Activated effector memory CD4-positive, alpha-beta T cell treated with anti-CD3 and anti-CD28 coated beads, Interleukin-2, amount 50 U/mL, for 16 hours (primary cell): ENCODE measurements around the gene APOA5.

ENCODE experiments used
- DNase-seq: peaks from one replicate; pipeline ENCODE4 v3.0.0-alpha.2; 2020

The APOA5 gene

DNA sequence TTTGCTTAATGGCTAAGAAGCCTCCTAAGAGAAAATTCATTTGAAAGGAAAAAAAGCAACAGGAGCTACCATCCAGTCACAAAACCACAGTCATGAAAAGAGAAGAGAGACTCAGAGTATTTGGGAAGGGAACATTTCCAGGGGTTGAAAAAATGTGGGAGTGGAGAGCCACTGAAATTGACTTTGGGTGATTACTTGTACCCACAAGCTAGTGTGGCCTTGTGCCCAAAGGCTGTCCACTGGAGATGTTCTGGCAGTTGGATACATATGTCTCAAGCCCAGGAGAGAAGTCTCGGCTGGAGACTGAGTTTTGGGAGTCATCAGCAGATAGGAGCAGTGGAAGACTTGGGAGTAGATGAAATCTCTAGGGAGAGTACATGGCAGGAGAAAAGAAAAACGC lies 3.2 kb upstream of the APOA5 start:
- no peak for DNase-seq

DNA sequence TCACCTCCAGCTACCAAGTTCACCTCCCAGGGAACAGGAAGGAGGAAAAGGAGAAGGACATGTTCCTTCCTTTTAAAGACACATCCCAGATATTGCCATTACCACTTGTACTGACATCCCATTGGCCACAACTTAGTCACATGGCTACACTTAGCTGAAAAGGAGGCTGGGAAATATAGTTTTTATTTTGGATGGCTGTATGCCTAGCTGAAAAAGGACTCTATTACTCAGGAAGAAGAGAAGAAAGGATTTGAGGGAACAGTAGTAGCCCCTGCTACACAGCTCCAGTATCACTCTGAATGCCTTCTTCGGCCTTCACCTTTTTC lies 2.1 kb upstream of the APOA5 start:
- DNase-seq, result no peak

DNA sequence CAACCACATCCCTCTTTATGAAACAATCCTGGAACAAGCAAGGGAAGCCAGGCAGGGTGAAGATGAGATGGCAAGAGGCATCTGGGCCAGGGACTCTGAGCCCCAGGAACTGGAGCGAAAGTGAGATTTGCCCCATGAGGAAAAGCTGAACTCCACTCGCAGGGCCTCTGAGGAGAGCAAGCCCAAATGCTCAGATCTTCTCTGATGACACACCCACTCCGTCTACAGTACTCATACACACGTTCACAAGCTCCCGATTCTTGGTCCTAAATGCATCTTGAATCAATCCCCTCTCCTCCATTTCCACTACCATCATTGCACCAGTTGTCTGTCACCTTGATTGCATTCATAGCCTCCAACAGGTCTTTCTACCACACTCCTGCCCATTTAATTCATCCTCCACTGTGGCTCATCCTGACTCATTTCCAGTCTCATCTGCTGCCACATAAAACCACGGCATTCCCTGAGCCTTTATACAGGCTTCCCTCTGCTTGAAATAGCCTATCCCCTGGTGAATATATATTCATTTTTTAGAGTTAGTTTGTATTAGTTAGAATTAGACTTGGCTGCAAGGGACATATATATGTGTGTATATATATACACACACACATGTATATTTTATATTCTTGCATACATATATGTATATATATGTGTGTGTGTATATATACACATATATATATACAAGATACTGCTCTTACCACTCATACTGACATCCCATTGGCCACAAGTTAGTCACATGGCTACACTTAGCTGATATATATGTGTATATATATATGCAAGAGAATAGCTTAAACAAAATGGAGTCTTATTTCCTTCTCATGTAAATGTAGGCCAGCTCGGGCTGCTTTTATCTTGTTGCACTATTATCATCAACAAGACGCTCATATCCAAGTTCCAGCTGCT lies 1.4 kb upstream of the APOA5 start:
- DNase-seq, result no peak

DNA sequence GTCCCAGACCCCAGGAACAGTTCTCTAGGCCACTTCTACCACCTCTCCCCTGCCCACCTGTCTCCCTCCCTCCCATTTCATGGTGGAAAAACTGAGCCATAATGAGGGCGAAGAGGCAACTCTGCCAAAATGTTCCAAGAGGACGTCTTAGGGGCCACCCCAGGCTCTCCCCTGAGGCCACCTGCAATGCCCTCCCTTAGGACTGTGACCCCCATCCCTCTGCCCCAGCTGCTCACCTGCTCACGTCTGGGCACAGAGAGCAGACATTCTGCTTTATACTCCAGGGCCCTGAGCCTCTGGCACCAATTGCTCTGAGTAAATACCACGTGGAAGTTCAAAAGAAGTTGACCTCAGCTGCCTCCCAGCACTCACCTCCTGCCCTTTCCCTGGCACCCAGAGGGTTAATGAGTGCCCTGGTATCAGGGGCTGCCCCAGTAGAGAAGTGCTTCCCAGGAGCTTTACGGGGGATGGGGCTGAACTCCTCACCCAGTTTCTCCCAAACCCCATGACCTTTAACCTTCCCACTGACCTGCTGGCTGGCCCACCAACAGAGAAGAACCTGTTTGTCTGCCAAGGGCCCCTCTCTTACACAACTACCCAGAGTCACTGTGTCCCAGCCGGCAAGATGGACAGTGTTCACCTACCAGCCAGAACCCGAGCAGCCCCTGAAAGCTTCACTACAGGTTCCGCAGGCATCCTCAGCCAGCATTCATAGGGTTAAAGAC lies 627 bp upstream of the APOA5 start:
- no peak for DNase-seq

DNA sequence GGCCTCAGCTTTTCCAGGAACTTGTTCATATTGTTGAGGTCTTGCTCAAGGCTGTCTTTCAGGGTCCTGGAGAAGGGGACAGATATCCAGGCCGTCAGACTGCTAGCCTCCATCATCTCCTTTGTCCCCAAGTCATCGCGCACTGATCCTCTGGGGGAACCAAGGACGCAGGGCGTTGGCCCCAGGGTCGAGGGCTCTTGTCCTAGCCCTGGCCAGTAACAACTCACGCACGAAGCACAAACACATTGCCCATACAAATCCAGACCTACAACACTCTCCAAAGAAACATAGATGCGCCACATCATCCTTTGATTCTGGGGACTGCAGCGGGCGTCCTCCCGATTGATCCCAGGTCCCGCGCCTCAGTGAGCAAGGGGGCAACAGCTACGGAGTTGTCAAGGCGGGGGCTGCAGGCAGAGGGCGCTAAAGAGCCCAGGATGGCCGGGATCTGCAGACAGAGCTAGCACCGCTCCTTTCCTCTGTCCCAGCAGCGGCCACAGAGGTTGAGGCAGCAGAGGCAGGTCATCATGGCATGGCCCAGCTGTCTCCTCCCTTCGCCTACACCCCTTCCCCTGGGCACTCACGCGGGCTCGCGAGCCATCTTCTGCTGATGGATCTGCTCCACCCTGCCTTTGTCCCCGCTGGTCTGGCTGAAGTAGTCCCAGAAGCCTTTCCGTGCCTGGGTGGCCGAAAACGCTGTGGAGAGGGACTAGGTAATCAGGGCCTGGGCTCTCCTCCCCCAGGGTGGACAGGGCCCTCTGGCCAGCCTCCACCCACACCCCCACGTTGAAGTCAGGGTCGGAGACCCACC lies 472 bp downstream of the APOA5 start:
- DNase-seq, result peak; percentile 91

DNA sequence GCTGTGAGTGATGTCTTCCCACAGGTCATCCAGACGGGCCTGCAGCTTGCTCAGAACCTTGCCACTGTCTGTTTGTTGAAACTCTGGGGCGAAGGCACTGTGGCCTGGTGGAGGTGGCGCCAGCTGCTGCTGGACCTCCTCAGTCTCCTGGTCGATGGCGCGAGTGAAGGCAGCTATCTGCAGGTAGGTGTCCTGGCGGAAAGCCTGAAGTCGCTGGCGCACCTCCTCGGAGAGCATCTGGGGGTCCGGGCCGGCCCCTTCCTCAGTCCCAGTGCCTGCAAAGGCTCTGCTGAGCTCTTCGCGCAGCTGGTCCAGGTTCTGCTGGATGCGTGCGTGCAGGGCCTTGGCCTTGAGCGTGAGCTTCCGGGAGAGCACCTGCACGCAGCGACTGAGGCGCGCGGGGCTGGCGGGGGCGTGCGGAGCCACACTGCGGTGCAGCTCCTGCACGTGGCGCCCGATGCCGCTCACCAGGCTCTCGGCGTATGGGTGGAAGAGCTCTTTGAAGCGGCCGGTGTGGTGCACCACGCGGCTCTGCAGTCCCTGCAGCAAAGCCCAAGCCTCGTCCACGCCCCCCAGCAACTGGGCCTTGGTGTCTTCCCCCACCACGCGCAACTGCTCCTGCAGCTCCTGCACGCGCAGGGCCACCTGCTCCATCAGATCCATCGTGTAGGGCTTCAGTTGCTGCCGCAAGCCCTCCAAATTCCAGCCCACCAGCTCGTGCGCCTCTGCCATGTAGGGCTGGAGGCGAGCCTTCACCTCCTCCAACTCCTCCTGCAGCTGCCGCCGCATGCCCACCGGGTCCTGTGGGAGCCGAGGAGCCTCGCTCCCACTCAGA lies 1.3 kb downstream of the APOA5 start:
- DNase-seq, result no peak

DNA sequence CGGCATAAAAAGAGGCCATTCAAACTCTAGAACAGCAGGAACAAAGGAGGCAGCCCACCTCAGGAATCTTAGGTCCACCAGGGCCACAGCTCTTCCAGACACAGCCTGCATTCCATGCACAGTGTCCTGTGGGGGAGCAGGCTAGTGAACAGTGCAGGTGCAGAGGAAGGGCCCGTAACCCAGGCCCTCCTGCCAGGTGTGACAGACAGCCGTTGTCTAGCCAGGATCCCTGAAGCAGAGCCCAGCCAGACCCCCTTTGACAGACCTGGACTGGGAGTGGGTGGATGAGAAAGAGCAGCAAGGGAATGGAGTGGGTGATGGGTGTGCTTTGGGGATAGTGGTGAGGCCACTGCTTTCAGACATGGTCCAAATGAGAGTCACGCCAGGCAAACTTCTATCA lies 2.7 kb downstream of the APOA5 start:
- no peak for DNase-seq

DNA sequence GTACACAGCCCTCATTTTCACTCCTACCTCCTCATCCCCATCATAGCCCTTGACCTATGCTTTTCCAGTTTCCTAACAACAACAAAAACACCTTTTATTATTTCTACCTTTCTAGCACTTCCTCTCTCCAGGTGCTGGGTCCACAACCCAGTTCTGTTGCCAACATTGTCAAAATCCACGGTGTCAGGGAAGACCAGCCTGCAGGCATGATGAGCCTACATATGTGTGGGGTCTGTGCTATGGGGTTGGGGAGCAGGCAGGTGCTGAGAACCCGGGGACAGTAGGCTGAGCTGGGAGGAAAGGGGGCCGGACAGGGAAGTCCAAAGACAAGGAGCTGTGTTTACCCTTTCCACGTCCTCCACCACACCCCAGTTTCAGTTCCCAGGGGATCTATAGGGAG lies 3.1 kb downstream of the APOA5 start:
- no peak for DNase-seq

DNA sequence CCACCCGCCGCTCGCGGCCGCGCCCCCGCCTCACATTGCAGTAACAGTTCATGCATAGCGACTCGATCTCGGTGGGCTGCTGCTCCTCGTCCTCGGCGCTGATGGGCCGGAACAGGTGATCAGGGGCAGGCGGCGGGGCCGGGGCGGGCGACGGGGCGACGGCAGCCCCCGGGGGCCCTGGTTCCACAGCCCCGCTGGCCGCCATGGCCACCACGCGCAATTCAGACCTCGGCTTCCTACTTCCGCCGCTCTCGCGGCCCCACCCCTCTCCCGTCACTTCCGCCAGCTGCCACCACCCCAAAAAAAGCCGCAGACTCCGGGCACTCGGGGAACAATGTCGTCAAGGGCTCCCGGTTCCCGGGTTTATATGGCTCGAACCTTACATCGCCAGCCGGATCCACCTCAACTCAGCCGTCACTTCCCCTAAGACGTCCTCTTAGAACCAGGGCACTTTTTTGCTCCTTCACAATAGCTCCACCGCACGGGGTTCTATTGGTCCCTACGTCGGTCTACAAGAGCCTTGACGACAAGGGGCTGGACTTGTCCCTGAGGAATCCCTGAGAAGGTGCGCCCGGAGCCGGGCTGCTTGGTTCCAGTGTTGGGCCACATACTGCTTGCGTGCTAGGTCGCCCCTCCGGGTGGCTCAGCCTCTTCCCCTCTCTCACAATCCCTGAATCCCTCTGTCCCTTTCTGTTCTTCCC lies 3.7 kb downstream of the APOA5 start, which contains the start of gene ZPR1:
ZPR1 (minus strand) TSS at position 238 of the 701 bp plus-strand sequence; CDS start at position 205, 33 bp downstream.
- peak; percentile 95 for DNase-seq

DNA sequence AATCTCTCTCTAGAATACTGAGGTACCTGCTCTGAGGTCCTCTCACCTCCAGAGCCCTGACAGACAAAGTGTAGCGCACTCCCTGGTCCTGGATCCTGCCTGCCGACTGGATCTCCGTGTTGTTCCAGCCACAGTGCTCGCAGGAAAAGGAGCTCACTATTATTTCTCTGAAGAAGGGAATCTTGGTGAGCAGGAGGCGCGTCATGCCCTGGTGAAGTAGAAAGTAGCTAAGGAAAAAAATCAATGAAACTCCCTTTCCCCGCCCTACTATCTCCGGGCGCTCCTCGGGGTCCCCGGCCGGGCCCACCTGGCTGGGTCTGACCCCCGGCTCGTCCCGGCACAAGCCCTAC lies 4.3 kb downstream of the APOA5 start:
- no peak for DNase-seq

DNA sequence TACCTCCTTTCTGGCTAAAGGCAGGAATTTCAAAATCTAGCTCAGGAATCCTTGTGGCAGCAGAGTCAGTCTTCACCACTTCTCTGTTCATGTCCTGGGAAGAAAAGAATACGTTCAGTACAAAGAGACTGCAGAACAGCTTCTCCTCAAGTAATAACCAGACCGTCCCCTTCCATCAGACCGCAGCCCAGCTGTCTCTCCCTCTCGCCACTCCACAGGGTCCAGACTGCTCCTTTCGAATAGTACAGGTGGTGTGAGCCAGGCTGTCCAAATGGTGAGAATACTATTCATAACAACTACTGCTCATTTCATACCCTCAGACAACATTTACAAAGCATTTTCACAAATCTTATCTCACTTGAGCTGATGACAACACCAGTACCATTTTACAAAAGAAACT lies 4.7 kb downstream of the APOA5 start:
- DNase-seq, result no peak

DNA sequence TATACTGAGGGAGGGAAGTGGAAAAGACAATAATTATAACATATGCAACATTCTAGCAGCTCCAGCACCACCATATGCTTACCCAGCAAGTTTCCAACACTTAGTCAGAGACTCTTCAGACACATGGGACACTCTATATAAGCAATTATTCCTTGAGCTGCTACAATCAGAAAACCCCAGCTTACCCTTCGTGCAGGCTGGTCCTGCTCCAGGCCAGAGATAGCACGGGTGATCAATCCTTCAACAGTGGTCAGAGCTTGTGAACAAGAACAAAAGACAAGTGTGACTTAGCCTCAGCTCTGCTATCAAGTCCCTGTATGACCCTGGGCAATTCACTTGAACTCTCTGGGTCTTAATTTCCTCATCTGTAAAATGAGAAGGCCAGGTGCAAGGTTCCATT lies 5.4 kb downstream of the APOA5 start:
- no peak for DNase-seq

DNA sequence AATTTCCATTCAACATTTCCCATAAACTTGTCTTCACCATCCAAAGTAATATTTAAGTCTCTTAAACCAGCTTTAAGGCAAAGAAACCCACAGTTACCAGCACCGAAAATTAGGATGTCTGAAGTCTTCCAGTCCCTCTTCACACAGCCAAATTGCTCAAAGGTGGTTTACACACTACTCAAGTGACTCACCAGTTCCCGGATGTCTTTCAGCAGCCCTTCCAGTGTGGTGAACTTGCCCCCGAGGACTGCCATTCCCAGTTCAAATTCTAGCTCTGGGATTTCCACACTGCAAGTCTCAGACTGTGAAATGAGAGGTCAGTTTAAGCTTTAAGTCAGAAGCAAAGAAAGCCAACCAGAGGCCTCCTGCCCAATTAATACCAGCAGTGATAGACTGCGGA lies 9.0 kb downstream of the APOA5 start:
- DNase-seq, result no peak

DNA sequence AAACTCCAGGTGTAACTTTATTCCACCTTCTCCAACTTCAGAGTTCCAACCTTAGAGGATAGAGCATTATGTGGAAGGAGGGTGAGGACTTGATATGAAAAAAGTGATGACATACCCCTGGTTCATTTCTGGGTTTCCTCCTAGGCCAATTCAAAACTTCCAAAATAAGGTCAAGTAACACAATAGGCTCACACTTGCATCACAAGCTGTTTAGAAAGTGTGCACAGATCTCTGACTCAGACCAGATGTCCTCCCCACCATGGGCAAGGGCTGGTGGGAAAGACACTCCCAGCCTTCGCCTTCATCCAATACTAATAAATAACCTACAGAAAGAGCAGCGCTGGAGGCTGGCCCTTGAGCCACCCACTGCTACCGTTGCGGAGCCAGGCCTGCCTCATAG lies 13.1 kb downstream of the APOA5 start:
- no peak for DNase-seq

DNA sequence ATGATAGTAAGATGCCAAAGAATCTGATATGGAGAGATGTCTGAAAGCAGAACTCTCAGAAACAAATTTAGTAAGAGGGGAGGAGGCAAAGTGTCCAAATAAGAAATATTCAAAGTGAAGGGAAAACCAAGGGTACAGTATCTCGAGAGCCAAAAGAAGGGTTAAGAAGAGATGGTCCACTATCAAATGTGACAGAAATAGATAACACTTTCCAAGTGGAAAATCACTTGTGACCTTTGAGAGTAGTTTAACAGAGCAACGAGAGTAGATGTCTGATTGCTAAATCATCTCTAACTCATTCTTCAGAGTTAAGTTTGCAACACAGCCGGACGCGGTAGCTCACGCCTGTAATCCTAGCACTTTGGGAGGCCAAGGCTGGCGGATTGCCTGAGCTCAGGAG lies 14.6 kb downstream of the APOA5 start:
- DNase-seq, result no peak

DNA sequence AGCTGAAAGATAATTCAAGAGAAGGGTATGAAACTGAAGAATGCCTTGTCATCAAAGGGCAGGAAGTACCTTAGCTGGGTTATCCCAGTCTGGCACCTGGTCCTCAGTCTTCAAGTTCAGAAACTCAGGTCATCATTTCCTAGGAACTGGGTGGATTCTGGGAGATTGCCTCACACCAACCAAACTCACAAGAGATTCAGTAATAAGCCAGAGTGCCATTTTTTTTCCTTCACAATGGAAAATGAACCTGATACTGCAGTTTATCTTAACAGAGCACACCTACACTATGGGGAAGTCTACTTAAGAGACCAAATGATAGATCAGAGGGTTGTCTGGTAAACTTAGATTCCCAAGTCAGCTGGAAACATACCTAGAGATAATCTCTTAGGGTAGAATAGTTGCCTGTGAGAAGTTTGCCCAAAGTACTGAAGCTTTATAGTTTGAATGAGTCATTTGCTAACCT lies 15.1 kb downstream of the APOA5 start:
- no peak for DNase-seq

DNA sequence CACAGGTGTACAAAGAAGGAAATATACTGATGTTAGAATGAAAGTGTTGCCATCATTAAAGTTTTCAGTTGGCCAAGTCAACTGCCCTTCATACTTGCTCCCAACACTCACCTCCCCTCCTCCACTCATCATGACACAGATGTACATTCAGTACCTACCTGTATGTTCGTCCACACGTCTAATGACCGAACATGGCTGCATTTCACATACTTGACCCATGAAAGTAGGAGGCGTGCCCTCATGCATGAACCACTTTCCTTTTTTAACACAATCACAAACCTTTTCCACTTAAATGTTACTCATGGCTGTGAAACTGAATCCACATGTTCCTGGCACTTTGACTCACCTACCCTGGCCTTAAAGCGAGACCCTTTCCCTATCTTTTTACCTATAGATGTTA lies 15.7 kb downstream of the APOA5 start:
- DNase-seq, result no peak

DNA sequence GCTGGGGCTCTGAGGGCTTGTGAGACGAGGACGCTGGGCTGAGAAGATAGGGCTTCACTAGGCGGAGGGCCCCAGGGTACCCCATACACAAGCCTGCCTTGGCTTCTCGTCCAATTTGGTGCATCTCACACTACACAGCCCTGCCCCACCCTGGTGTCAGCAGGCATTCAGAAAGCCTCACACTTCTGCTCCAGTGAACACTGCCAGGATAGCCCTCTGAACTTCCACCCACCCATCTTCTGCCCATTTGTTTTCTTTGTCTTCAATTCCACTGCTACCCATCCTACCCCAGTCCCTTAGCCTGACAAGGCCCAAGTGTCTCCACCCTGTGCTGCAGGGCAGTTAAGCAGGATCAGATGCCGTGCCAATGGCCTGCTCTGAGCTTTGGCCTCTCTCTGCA lies 17.0 kb downstream of the APOA5 start:
- no peak for DNase-seq

DNA sequence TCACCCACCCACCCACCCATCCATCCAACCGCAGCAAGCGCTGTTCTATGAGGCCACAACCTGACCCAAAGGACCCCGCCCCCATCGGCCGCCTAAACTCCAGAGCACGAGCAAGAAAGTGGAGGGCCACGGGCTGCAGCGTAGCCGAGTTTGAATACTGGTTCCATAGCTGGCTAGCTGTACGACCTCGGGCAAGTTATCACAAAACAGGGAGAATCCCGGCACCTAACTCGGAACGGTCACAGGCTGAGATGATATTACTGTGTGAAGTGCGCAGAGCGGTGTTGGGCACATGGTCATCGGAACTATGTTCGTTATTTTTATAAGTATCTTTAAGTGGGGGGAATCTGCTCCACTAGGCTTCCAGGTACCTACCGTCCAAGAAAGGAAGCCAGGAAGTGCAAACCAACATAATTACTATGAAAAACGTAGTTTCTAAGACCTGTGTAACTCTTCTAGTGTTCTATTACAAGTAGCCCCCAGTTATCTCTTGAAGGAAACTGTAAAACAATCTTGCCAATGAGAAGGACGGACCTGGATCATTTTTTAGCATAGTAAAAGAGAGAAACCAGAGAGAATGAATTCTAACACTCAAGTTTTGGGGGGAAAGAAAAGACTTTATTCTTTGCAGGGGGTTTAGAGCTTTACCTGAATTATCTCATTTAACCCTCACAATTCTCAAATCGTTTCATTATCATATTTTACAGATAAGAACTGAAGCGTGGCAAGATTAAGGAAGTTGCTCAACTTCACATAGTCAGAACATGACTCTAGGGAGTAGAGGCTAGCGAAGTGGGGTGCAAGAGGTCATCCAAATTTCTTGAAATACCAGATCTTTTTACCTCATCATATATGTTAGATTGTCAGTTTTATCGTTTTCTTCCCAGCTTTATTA lies 18.2 kb downstream of the APOA5 start:
- DNase-seq, result no peak

DNA sequence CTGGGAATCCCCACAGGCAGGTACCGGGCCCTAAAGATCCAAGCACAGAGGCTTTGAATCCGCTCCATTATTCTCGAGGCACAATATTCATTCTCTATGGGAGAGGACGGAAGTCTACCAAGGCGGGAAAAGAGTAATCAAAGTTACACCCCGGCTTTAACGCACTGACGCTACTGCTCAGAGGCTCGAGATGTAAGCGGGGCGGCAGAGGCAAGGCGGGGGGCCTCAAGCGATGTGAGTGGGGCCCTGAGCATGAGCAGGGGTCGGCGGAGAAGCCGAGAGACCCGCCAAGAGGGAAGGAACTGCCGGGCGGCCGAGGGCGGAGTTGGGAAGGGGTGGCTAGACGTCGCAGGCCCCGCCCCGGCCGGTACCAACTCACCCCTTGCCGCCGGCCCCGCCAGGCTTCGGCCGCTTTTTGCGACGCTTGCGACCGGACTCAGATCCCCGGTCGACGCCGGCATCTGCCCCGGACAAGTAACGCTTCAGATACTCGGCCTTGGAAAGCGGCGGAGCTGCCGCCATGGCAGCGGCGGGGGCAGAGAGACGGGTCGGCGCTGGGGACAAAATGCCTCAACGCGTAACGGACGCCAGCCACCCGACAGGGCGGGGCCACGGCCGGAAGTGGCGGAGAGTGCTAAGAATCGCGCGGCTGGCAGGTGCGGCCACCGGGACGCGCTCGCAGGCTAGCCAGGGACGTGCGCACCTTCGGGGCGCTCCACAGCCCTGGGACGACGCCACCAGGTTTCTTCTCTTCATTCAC lies 19.1 kb downstream of the APOA5 start, which contains the start of gene BUD13:
BUD13 (minus strand) TSS at position 545 of the 760 bp plus-strand sequence; CDS start at position 522, 23 bp downstream.
- peak; percentile 98 for DNase-seq
